Astrocyte of the cerebellum (primary cell): ENCODE data around the gene TSPEAR.

Source experiments
- DNase-seq: peaks from one replicate; pipeline ENCODE4 v3.0.0-alpha.2; 2011; ENCODE audit warnings: low read depth
- H3K4me3 ChIP-seq: 2 replicates; pipeline ENCODE4 v1.5.1; 2011; ENCODE audit warnings: mild to moderate bottlenecking, low read depth, low read length, moderate library complexity
- CTCF ChIP-seq: IDR thresholded peaks from 2 replicates; pipeline ENCODE4 v1.5.1; 2012; ENCODE audit warnings: low read length, low read depth, moderate library complexity, mild to moderate bottlenecking; ENCODE audit errors: missing control alignments
- in situ Hi-C: cut with HindIII; loops from 2 replicates; pipeline ENCODE4 v1.10.0; 2017; ENCODE audit warnings: low sequenced_read_pairs

The TSPEAR gene

GRCh38 chr21:44569861-44570517, 141.4 kb downstream of the TSPEAR start:
- in situ Hi-C loops: no loop called here
- no peak for DNase-seq
- TF ChIP-seq CTCF: no peak
- no peak overlapping the region for H3K4me3 ChIP-seq

GRCh38 chr21:44568667-44569556, 142.5 kb downstream of the TSPEAR start:
- no peak for TF ChIP-seq CTCF
- in situ Hi-C loops: no loop called here
- H3K4me3 ChIP-seq: no peak overlapping the region
- DNase-seq: no peak

GRCh38 chr21:44568261-44568660, 143.1 kb downstream of the TSPEAR start:
- in situ Hi-C loops: no loop called here
- TF ChIP-seq CTCF: no peak
- DNase-seq: no peak
- H3K4me3 ChIP-seq: no peak overlapping the region

- no peak overlapping the region for H3K4me3 ChIP-seq
- DNase-seq: no peak
- in situ Hi-C loops: no loop called here
- TF ChIP-seq CTCF: no peak
These were observed 143.7 kb downstream of the TSPEAR start for GRCh38 chr21:44567481-44568171.

- DNase-seq: no peak
- no peak overlapping the region for H3K4me3 ChIP-seq
- TF ChIP-seq CTCF: no peak
- in situ Hi-C loops: no loop called here
These were observed 145.0 kb downstream of the TSPEAR start for GRCh38 chr21:44566403-44566802.

- in situ Hi-C loops: no loop called here
- DNase-seq: no peak
These were observed 146.3 kb downstream of the TSPEAR start for GRCh38 chr21:44564886-44565598.

More at GRCh38 chr21:44564886-44565598, 146.3 kb downstream of the TSPEAR start:
- TF ChIP-seq CTCF: no peak
- H3K4me3 ChIP-seq: no peak overlapping the region
